Thyroid gland (tissue), 4 donors: ENCODE measurements around the gene ITGB2. TPM values are rescaled to one million over a fixed set of nuclear protein-coding genes. Genes with fewer than 3 reads are reported as not detected.

ENCODE experiments used
- DNase-seq, 2 donors: peaks; one replicate each; pipeline ENCODE4 v3.0.0-alpha.2; 2019
- H3K27ac ChIP-seq, 3 donors: fragments of 200-600 bp; sonication (generic); 1 replicate in 2 of 3; 2 replicates in 1 of 3; pipeline ENCODE4 v1.5.1; 2016 to 2019; ENCODE audit warnings: mild to moderate bottlenecking in 1 of 3, moderate library complexity in 1 of 3
- H3K27me3 ChIP-seq: fragments of 200-600 bp; sonication (generic); one replicate; pipeline ENCODE4 v1.5.1; 2019
- H3K36me3 ChIP-seq, 2 donors: fragments of 200-600 bp; sonication (generic); one replicate each; pipeline ENCODE4 v1.5.1; 2016 to 2019
- H3K4me1 ChIP-seq, 2 donors: fragments of 200-600 bp; sonication (generic); one replicate each; pipeline ENCODE4 v1.5.1; 2017 to 2019
- H3K4me3 ChIP-seq, 3 donors: fragments of 200-600 bp; sonication (generic); replicated peaks in 1 of 3; 1 replicate in 2 of 3; 2 replicates in 1 of 3; pipeline ENCODE4 v1.5.1; 2016; ENCODE audit warnings: mild to moderate bottlenecking in 1 of 3
- H3K9me3 ChIP-seq: fragments of 200-600 bp; sonication (generic); one replicate; pipeline ENCODE4 v1.5.1; 2017
- POLR2A ChIP-seq, 2 donors: fragments of 450-650 bp; IDR thresholded peaks; one replicate each; pipeline ENCODE4 v1.6.1; 2017; ENCODE audit warnings: antibody characterized with exemption in 2 of 2, mild to moderate bottlenecking in 2 of 2, moderate library complexity in 1 of 2
- WGBS, 2 donors: methylation state at CpG; one replicate each; pipeline ENCODE4 v1.1.5; 2017; 5-methylcytosine and 5-hydroxymethylcytosine counted together
- intact Hi-C: fragments of 100-400 bp; cut with DNase I; formaldehyde crosslinking; loops from one replicate; pipeline ENCODE4 v1.15.1; 2023
- total RNA-seq, 4 donors: library from RNA; depleted of rRNA; stranded (reverse); fragments of >200 nt; gene quantifications; one replicate each; pipeline ENCODE4 v1.2.3, GENCODE V29; 2016
- TF ChIP-seq, protein P1 (sequence below), 6 experiments: fragments of 200-600 bp in 3 of 6; fragments of 450-650 bp in 3 of 6; sonication (generic) in 3 of 6; IDR thresholded peaks; one replicate each; pipeline ENCODE4 v1.5.1; 2016 to 2019; ENCODE audit warnings: antibody characterized with exemption in 6 of 6, mild to moderate bottlenecking in 2 of 6, inconsistent platforms in 1 of 6, moderate library complexity in 1 of 6

ITGB2 gene
- total RNA-seq, 4 donors from 2014 or later = 18.4 to 79.4 (median 27.5) TPM

- Histone ChIP-seq H3K36me3 (no peaks in the 10 kb centered on the region), H3K27me3 (no peaks in the 10 kb centered on the region), H3K4me1 (peaks cover 6 to 11% of the 10 kb centered on the region in 2 donors), H3K9me3 (no peaks in the 10 kb centered on the region), H3K27ac (no peak overlapping the region), H3K4me3 (no peak overlapping the region)
- TF ChIP-seq POLR2A (IDR thresholded peaks at IDR 0.05) = no peak
- TF ChIP-seq, protein P1, sequence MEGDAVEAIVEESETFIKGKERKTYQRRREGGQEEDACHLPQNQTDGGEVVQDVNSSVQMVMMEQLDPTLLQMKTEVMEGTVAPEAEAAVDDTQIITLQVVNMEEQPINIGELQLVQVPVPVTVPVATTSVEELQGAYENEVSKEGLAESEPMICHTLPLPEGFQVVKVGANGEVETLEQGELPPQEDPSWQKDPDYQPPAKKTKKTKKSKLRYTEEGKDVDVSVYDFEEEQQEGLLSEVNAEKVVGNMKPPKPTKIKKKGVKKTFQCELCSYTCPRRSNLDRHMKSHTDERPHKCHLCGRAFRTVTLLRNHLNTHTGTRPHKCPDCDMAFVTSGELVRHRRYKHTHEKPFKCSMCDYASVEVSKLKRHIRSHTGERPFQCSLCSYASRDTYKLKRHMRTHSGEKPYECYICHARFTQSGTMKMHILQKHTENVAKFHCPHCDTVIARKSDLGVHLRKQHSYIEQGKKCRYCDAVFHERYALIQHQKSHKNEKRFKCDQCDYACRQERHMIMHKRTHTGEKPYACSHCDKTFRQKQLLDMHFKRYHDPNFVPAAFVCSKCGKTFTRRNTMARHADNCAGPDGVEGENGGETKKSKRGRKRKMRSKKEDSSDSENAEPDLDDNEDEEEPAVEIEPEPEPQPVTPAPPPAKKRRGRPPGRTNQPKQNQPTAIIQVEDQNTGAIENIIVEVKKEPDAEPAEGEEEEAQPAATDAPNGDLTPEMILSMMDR (IDR thresholded peaks at IDR 0.05) = no peak
- intact Hi-C loops = loop anchor here (5.0 to 10.0 kb wide), 2 partner anchors 120 to 173 kb away; partner anchors contain the start of gene ADARB1
- no peak for DNase-seq
- 96 to 97% methylated on average over 20 to 22 of the region's 22 CpGs for WGBS, 2 donors
Observed at GRCh38 chr21:44954281-44954771, 33.6 kb upstream of the ITGB2 start.

GRCh38 chr21:44953628-44954021 is 32.9 kb upstream of the ITGB2 start:
- no peak for DNase-seq
- Histone ChIP-seq H3K4me3 (no peak overlapping the region), H3K4me1 (peaks cover 6 to 7% of the 10 kb centered on the region in 2 donors), H3K27ac (no peak overlapping the region), H3K36me3 (no peaks in the 10 kb centered on the region), H3K27me3 (no peaks in the 10 kb centered on the region), H3K9me3 (no peaks in the 10 kb centered on the region)
- TF ChIP-seq, protein P1 (IDR thresholded peaks at IDR 0.05) = no peak
- no peak for TF ChIP-seq POLR2A (IDR thresholded peaks at IDR 0.05)
- 86 to 93% methylated on average over 10 to 12 of the region's 13 CpGs for WGBS, 2 donors
- intact Hi-C loops = loop anchor here (5.0 to 10.0 kb wide), 2 partner anchors 121 to 174 kb away; partner anchors contain the start of gene ADARB1

DNA sequence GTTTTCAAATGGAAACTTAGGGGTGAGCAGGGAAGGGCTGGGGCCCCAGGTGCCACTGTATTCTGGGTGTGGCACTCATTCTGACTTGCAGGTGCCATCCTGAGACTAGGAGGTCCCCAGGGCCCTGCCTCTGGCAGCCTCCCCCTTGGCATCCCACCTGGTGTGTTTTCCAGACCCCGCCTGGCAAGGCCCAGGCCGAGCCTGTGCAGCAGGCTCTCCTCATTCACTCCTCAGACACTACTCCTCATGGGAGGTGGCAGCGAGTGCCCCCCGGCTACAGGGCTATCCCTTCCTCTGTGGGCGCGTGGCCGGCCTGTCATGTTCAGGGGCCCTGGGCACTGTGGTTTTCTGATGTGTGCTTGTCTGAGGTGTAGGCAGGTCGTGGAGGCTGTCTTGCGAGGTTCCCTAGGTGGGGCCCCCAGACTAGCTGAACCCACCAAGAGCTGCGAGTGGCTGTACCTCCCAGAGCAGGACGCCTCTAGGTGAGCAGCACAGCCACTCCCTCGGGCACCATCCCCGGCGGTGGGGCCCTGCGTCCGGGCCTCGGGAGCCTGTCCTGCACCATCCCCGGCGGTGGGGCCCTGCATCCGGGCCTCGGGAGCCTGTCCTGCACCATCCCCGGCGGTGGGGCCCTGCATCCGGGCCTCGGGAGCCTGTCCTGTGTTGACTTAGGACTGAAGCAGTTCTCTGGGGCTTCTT is 32.4 kb upstream of the ITGB2 start:
- H3K27ac ChIP-seq = no peak overlapping the region
- no peak for DNase-seq
- no peaks in the 10 kb centered on the region for H3K36me3 ChIP-seq
- no peak overlapping the region for H3K4me3 ChIP-seq
- 91 to 97% methylated on average over 6 to 9 of the region's 25 CpGs for WGBS, 2 donors
- TF ChIP-seq, protein P1 (IDR thresholded peaks at IDR 0.05) = no peak
- TF ChIP-seq POLR2A (IDR thresholded peaks at IDR 0.05) = no peak
- H3K9me3 ChIP-seq = no peaks in the 10 kb centered on the region
- H3K4me1 ChIP-seq = peaks cover 2 to 6% of the 10 kb centered on the region in 2 donors
- H3K27me3 ChIP-seq = no peaks in the 10 kb centered on the region
- intact Hi-C loops = loop anchor here (5.0 to 10.0 kb wide), 2 partner anchors 122 to 174 kb away; partner anchors contain the start of gene ADARB1

DNA sequence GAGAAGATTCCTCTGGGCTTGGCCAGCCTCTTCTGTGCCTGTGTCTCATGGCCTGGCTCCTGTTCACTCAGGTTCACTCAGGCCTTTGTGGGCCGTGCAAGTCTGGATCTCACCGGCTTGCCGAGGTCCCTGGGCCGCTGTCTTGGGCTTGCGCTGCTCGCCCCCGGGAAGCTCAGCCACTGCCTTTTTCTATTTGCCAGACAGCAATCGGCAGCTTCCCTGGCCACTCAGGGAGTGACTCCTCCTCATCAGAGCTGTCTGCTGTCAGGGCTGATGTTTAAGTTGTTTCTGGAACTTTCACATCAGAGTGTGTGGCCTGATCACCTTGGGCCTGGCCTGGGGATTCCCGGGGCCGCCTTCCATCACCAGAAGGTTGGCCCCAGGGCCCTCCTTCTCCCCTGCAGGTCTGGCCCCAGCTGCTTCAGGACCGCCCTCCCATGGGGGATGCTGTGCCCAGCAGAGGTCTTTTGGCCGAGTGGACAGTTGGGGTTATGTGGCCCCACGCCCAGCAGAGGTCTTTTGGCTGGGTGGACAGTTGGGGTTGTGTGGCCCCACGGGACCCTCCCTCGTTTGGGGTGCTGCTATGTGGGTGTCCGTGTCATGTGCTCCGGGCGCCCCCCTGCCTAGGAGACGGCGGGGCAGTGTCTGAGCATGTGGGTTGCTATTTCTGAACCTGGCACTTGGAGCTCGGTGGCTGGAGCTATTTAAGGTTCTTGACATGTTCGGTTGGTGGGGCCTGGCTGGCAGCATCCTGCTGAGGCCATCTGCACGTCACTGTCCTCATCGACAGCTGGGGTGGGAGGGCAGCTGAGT is 31.6 kb upstream of the ITGB2 start:
- Histone ChIP-seq H3K36me3 (no peaks in the 10 kb centered on the region), H3K4me1 (peaks cover 0 to 6% of the 10 kb centered on the region in 2 donors), H3K27me3 (no peaks in the 10 kb centered on the region), H3K27ac (no peak overlapping the region), H3K9me3 (no peaks in the 10 kb centered on the region), H3K4me3 (no peak overlapping the region)
- 91 to 94% methylated on average over 8 to 18 of the region's 24 CpGs for WGBS, 2 donors
- DNase-seq = no peak
- intact Hi-C loops = loop anchor here (5.0 to 10.0 kb wide), 2 partner anchors 122 to 175 kb away; partner anchors contain the start of gene ADARB1
- TF ChIP-seq, protein P1 (IDR thresholded peaks at IDR 0.05) = no peak
- TF ChIP-seq POLR2A (IDR thresholded peaks at IDR 0.05) = no peak
